Endodermal cell (in vitro differentiated cells): ENCODE measurements around the gene MMEL1. TPM values are rescaled to one million over a fixed set of nuclear protein-coding genes. Genes with fewer than 3 reads are reported as not detected.

Experiments used
- DNase-seq: peaks from one replicate; pipeline ENCODE4 v3.0.0-alpha.2; 2017
- H3K27ac ChIP-seq: 2 replicates; pipeline ENCODE4 v1.5.1; 2013; ENCODE audit warnings: mild to moderate bottlenecking, low read depth, low read length, moderate library complexity
- H3K27me3 ChIP-seq: 2 replicates; pipeline ENCODE4 v1.6.1; 2013; ENCODE audit warnings: mild to moderate bottlenecking, low read length, moderate library complexity; ENCODE audit not compliant: insufficient read depth, control insufficient read depth, poor library complexity, severe bottlenecking
- H3K36me3 ChIP-seq: 2 replicates; pipeline ENCODE4 v1.7.0; 2013; ENCODE audit warnings: mild to moderate bottlenecking, low read length, moderate library complexity; ENCODE audit not compliant: control insufficient read depth, insufficient read depth
- H3K4me1 ChIP-seq: one replicate; pipeline ENCODE4 v1.7.0; 2013; ENCODE audit warnings: low read length; ENCODE audit not compliant: control insufficient read depth, insufficient read depth
- H3K4me3 ChIP-seq: 2 replicates; pipeline ENCODE4 v1.5.1; 2013; ENCODE audit warnings: mild to moderate bottlenecking, low read length, moderate library complexity
- H3K9ac ChIP-seq: 2 replicates; pipeline ENCODE4 v1.6.1; 2013; ENCODE audit warnings: mild to moderate bottlenecking, low read length, moderate library complexity; ENCODE audit not compliant: poor library complexity, severe bottlenecking; ENCODE audit errors: extremely low read depth
- H3K9me3 ChIP-seq: 2 replicates; pipeline ENCODE4 v1.6.1; 2013; ENCODE audit warnings: mild to moderate bottlenecking, low read length, moderate library complexity; ENCODE audit not compliant: control insufficient read depth
- H3K27ac Mint-ChIP-seq: 2 replicates; pipeline ENCODE4 v1.8.0; 2020; ENCODE audit warnings: mixed read lengths
- H3K27me3 Mint-ChIP-seq: 2 replicates; pipeline ENCODE4 v1.8.0; 2021; ENCODE audit warnings: mild to moderate bottlenecking, mixed read lengths; ENCODE audit not compliant: insufficient read depth
- H3K36me3 Mint-ChIP-seq: 2 replicates; pipeline ENCODE4 v1.8.0; 2020; ENCODE audit warnings: low read depth, mixed read lengths
- H3K4me1 Mint-ChIP-seq: 2 replicates; pipeline ENCODE4 v1.8.0; 2020; ENCODE audit warnings: mixed read lengths
- H3K4me3 Mint-ChIP-seq: 2 replicates; pipeline ENCODE4 v1.8.0; 2020; ENCODE audit warnings: mild to moderate bottlenecking, moderate library complexity, mixed read lengths
- H3K9me3 Mint-ChIP-seq: 2 replicates; pipeline ENCODE4 v1.8.0; 2020; ENCODE audit warnings: mild to moderate bottlenecking, mixed read lengths
- WGBS, 2 experiments: methylation state at CpG; one replicate each; pipeline versions ENCODE4 v1.1.5 to v1.1.7; 2013; ENCODE audit warnings: missing lambda C conversion rate in 2 of 2, mixed read lengths in 1 of 2; ENCODE audit not compliant: insufficient coverage in 1 of 2, insufficient read length in 1 of 2; 5-methylcytosine and 5-hydroxymethylcytosine counted together
- total RNA-seq, 2 donors: library from RNA; stranded (reverse); fragmentation: NEBNext Ultra II Directional in 1 of 2; extraction: Animal tissue kit (Norgen Biotek cat#: 25700) in 1 of 2; gene quantifications; 2 replicates in 1 of 2; 3 replicates in 1 of 2; pipeline ENCODE4 v1.2.1, GENCODE V29; 2021
- TF ChIP-seq, protein P1 (sequence below): fragments of 200-600 bp; sonication (generic); conservative IDR thresholded peaks from 2 replicates; pipeline ENCODE4 v1.5.0; 2021; ENCODE audit warnings: antibody characterized with exemption, mild to moderate bottlenecking

The MMEL1 gene
- total RNA-seq, 2 donors from 2014 or later, result 0.42 TPM; not detected in 1

DNA sequence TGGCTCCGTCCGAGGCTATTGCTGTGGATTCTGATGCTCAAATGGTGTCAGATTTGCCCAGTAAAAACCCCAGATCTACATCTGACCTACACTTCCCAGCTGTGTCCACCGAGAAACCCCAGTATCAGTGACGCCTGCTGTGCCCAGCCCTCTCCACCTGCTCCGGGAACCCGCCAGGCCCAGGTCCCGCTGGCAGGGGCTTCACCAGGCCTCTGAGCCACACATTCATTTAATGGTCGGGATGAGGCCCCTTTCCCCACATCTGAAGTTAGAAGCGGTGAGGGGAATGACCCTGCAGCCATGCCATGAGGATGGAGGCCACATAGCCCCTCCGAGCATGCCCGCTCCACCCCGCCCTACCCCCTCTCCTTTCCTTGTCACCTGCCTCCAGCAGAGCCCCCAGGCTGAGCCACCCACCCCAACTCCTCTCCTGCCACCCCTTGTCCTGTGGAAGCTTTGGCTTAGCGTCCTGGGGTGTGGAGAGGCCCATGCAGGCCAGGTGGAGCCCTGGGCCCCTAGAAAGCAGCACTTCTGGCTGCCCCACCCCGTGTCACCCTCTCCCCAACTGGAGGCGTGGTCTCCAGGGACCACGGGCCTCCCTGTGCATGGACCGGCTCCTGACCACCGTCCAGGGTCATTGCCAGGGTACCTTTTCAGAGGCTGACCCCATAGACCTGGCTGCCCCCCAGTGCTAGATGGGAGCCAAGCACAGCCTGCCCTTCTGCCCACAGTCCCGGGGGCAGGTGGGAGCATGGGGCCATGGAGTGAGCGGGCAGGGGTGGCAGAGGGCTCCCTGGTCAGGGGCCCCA lies 68.6 kb downstream of the MMEL1 start:
- peaks cover 3% of the 10 kb centered on the region for H3K4me1 Mint-ChIP-seq
- TF ChIP-seq, protein P1, sequence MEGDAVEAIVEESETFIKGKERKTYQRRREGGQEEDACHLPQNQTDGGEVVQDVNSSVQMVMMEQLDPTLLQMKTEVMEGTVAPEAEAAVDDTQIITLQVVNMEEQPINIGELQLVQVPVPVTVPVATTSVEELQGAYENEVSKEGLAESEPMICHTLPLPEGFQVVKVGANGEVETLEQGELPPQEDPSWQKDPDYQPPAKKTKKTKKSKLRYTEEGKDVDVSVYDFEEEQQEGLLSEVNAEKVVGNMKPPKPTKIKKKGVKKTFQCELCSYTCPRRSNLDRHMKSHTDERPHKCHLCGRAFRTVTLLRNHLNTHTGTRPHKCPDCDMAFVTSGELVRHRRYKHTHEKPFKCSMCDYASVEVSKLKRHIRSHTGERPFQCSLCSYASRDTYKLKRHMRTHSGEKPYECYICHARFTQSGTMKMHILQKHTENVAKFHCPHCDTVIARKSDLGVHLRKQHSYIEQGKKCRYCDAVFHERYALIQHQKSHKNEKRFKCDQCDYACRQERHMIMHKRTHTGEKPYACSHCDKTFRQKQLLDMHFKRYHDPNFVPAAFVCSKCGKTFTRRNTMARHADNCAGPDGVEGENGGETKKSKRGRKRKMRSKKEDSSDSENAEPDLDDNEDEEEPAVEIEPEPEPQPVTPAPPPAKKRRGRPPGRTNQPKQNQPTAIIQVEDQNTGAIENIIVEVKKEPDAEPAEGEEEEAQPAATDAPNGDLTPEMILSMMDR, result no peak
- no peaks in the 10 kb centered on the region for H3K9me3 Mint-ChIP-seq
- DNase-seq, result no peak
- no peaks in the 10 kb centered on the region for H3K27me3 ChIP-seq
- no peak overlapping the region for H3K9ac ChIP-seq
- H3K36me3 Mint-ChIP-seq, result no peaks in the 10 kb centered on the region
- 92 to 97% methylated on average over 10 to 20 of the region's 20 CpGs for WGBS, 2 experiments
- no peaks in the 10 kb centered on the region for H3K9me3 ChIP-seq
- no peaks in the 10 kb centered on the region for H3K27me3 Mint-ChIP-seq
- no peaks in the 10 kb centered on the region for H3K36me3 ChIP-seq
- H3K27ac Mint-ChIP-seq, result no peak overlapping the region
- H3K4me3 ChIP-seq, result no peak overlapping the region
- no peak overlapping the region for H3K4me3 Mint-ChIP-seq
- H3K27ac ChIP-seq, result no peak overlapping the region
- peaks cover 4% of the 10 kb centered on the region for H3K4me1 ChIP-seq

DNA sequence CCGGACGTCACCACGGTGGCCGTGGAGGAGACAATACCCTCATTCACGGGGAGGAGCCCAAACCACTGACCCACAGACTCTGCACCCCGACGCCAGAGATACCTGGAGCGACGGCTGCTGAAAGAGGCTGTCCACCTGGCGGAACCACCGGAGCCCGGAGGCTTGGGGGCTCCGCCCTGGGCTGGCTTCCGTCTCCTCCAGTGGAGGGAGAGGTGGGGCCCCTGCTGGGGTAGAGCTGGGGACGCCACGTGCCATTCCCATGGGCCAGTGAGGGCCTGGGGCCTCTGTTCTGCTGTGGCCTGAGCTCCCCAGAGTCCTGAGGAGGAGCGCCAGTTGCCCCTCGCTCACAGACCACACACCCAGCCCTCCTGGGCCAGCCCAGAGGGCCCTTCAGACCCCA lies 69.6 kb downstream of the MMEL1 start:
- Histone ChIP-seq H3K4me3 (no peak overlapping the region), H3K9ac (no peak overlapping the region), H3K4me1 (peaks cover 4% of the 10 kb centered on the region), H3K27ac (no peak overlapping the region), H3K27me3 (no peaks in the 10 kb centered on the region), H3K36me3 (no peaks in the 10 kb centered on the region), H3K9me3 (no peaks in the 10 kb centered on the region)
- Mint-ChIP-seq H3K36me3 (no peaks in the 10 kb centered on the region), H3K4me3 (no peak overlapping the region), H3K4me1 (peaks cover 3% of the 10 kb centered on the region), H3K27me3 (no peaks in the 10 kb centered on the region), H3K9me3 (no peaks in the 10 kb centered on the region), H3K27ac (no peak overlapping the region)
- WGBS, 2 experiments, result 92 to 96% methylated on average over 8 to 18 of the region's 18 CpGs
- TF ChIP-seq, protein P1, result no peak
- DNase-seq, result no peak

DNA sequence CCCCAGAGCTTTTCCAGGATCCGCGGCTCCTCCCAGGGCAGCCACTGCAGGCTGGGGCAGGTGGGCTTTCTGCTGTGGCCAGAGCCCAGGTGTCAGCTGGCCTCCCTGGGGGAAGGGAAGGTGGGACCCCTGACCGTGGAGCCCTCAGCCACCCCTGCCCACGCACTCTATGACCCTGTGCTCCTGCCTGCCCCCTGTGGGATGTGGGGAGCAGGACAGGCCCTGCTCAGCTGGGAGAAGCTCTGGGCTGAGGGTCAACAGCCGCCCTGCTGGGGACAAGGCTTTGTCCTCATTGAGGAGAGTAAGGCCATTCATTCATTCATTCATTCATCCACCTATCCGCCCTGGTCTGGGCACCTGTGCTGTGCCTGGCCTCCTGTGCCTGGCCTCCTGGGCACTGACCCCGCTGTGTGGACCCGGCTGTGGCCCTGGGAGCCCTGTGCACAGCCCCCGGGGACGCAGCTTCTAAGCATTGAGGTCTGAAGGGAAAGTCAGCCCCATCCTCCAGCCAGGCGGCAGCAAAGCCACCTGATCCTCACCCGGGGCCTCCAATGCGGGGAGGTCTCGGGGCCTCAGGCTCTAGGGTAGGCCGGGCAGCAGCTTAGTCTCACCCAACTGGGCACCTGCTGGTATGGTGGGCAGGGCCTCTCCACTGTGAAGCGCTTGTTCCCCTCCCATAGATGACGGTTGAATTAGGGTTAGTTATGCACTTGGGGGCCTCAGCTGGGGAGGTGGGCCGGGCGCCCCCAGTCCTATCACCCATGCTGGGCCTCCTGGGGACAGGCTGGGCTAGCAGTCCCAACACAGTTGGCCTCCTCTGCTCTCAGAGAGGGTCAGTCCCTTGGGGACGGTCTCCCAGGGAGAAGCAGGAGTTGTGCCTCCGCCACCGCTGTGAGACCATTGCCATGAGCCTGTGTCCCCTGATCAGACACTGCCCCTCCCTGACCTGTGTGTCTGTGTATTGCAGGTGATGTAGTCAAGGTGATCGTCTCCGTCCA lies 70.6 kb downstream of the MMEL1 start:
- H3K9me3 Mint-ChIP-seq, result no peaks in the 10 kb centered on the region
- no peak overlapping the region for H3K27ac Mint-ChIP-seq
- H3K27me3 Mint-ChIP-seq, result no peaks in the 10 kb centered on the region
- Histone ChIP-seq H3K4me3 (no peak overlapping the region), H3K4me1 (peaks cover 4% of the 10 kb centered on the region), H3K9me3 (no peaks in the 10 kb centered on the region), H3K36me3 (no peaks in the 10 kb centered on the region), H3K27ac (no peak overlapping the region), H3K27me3 (no peaks in the 10 kb centered on the region), H3K9ac (no peak overlapping the region)
- 93% methylated on average over 11 to 22 of the region's 24 CpGs for WGBS, 2 experiments
- no peak overlapping the region for H3K4me3 Mint-ChIP-seq
- H3K4me1 Mint-ChIP-seq, result peaks cover 3% of the 10 kb centered on the region
- TF ChIP-seq, protein P1, result peak; percentile 74
- peak; percentile 80 for DNase-seq
- H3K36me3 Mint-ChIP-seq, result no peaks in the 10 kb centered on the region
